ENCODE results near the gene DDI1.

- no peak for TF ChIP-seq CTCF (IDR thresholded peaks at IDR 0.05; ENCODE audit: poor library complexity)
- no peak for TF ChIP-seq EZH2phosphoT487 (IDR thresholded peaks at IDR 0.05; ENCODE audit: low read depth, severe bottlenecking, unreplicated experiment)
- no peak for TF ChIP-seq EZH2 (IDR thresholded peaks at IDR 0.05; ENCODE audit: borderline replicate concordance)
Measured at GRCh38 chr11:104061853-104062521, 25.5 kb downstream of the DDI1 start.

All from hepatocyte (in vitro differentiated cells).